Keratinocyte (primary cell): ENCODE results near the gene PARD3B. TPM values are rescaled to one million over a fixed set of nuclear protein-coding genes. Genes with fewer than 3 reads are reported as not detected.

Experiments
- DNase-seq: peaks from one replicate; pipeline ENCODE4 v3.0.0-alpha.2; 2011; ENCODE audit warnings: low read depth, missing footprints, low spot score
- FAIRE-seq: peaks from 2 replicates; lab custom pipeline; 2011; peaks lifted over from hg19 to GRCh38; lab: Jason Lieb, UNC
- H2AFZ ChIP-seq: 2 replicates; pipeline ENCODE4 v1.6.0; 2012; ENCODE audit warnings: low read length, control low read depth, inconsistent platforms; ENCODE audit not compliant: control insufficient read depth
- H3K27ac ChIP-seq: 2 replicates; pipeline ENCODE4 v1.5.1; 2011; ENCODE audit warnings: low read length; ENCODE audit not compliant: control insufficient read depth, insufficient read depth
- H3K27me3 ChIP-seq: 3 replicates; pipeline ENCODE4 v1.6.0; 2011; ENCODE audit warnings: low read length; ENCODE audit not compliant: control insufficient read depth, insufficient read depth; ENCODE audit errors: extremely low read depth
- H3K36me3 ChIP-seq, 2 experiments: 2 replicates in 1 of 2; 3 replicates in 1 of 2; pipeline ENCODE4 v1.5.1; 2011; ENCODE audit warnings: low read length in 2 of 2, mild to moderate bottlenecking in 1 of 2; ENCODE audit not compliant: control insufficient read depth in 2 of 2, insufficient read depth in 2 of 2; ENCODE audit errors: extremely low read depth in 1 of 2
- H3K4me1 ChIP-seq: 3 replicates; pipeline ENCODE4 v1.5.1; 2011; ENCODE audit warnings: low read length; ENCODE audit not compliant: control insufficient read depth, insufficient read depth; ENCODE audit errors: extremely low read depth
- H3K4me2 ChIP-seq: 3 replicates; pipeline ENCODE4 v1.6.0; 2011; ENCODE audit warnings: low read depth, low read length; ENCODE audit not compliant: control insufficient read depth, insufficient read depth; ENCODE audit errors: extremely low read depth
- H3K4me3 ChIP-seq, 3 experiments: fragments of 200-600 bp in 1 of 3; sonication (generic) in 1 of 3; 2 replicates in 2 of 3; 3 replicates in 1 of 3; pipeline ENCODE4 v1.5.1; 2011 to 2016; ENCODE audit warnings: low read length in 3 of 3, mild to moderate bottlenecking in 3 of 3, control low read depth in 2 of 3, inconsistent platforms in 1 of 3, low read depth in 1 of 3, mixed read lengths in 1 of 3, mixed run types in 1 of 3, moderate library complexity in 1 of 3; ENCODE audit not compliant: control insufficient read depth in 2 of 3, insufficient read depth in 2 of 3; ENCODE audit errors: extremely low read depth in 1 of 3
- H3K79me2 ChIP-seq: 2 replicates; pipeline ENCODE4 v1.6.0; 2012; ENCODE audit warnings: low read length; ENCODE audit not compliant: control insufficient read depth, insufficient read depth
- H3K9ac ChIP-seq: 3 replicates; pipeline ENCODE4 v1.6.0; 2011; ENCODE audit warnings: low read length; ENCODE audit not compliant: control insufficient read depth, insufficient read depth; ENCODE audit errors: extremely low read depth
- H3K9me1 ChIP-seq: 3 replicates; pipeline ENCODE4 v1.6.0; 2011; ENCODE audit warnings: low read length; ENCODE audit not compliant: control insufficient read depth, insufficient read depth; ENCODE audit errors: extremely low read depth
- H3K9me3 ChIP-seq: 2 replicates; pipeline ENCODE4 v1.5.1; 2012; ENCODE audit warnings: low read depth, low read length; ENCODE audit not compliant: control insufficient read depth
- H4K20me1 ChIP-seq: 3 replicates; pipeline ENCODE4 v1.6.0; 2011; ENCODE audit warnings: low read length; ENCODE audit not compliant: control insufficient read depth, insufficient read depth; ENCODE audit errors: extremely low read depth
- EZH2 ChIP-seq: IDR thresholded peaks from one replicate; pipeline ENCODE4 v1.6.1; 2012; ENCODE audit warnings: inconsistent platforms, mild to moderate bottlenecking, low read length, moderate library complexity
- dilution Hi-C: fragments of 300-500 bp; cut with MboI; formaldehyde crosslinking; loops from one replicate; pipeline ENCODE4 v1.7.0; 2020; ENCODE audit warnings: low sequenced_read_pairs; ENCODE audit not compliant: extremely low pct_ligation_motif_present
- polyA plus RNA-seq, 5 experiments: library from polyadenylated mRNA; depleted of rRNA in 3 of 5; stranded (reverse) in 3 of 5; stranded (forward) in 1 of 5; unstranded in 1 of 5; fragments of >200 nt; gene quantifications; 1 replicate in 1 of 5; 2 replicates in 3 of 5; 3 replicates in 1 of 5; pipeline versions ENCODE4 v1.2.1 to v1.2.3, GENCODE V29; 2011 to 2012; ENCODE audit warnings: missing spikeins in 2 of 5, low read depth in 1 of 5, low replicate concordance in 1 of 5
- TF ChIP-seq, protein P1 (sequence below), 3 experiments: IDR thresholded peaks in 1 of 3; conservative IDR thresholded peaks in 1 of 3; optimal IDR thresholded peaks in 1 of 3; 2 replicates in 2 of 3; 3 replicates in 1 of 3; pipeline versions ENCODE3 to v1.5.1; 2011; ENCODE audit warnings: low read length in 3 of 3, mild to moderate bottlenecking in 3 of 3, moderate library complexity in 2 of 3, control low read depth in 1 of 3, inconsistent platforms in 1 of 3; ENCODE audit not compliant: insufficient read depth in 2 of 3; ENCODE audit errors: extremely low read depth in 1 of 3

The PARD3B gene
- polyA plus RNA-seq, 1 donor (not counting 4 experiments of a cell fraction or from before 2014, with no cell fraction given), result 1.2 TPM

DNA sequence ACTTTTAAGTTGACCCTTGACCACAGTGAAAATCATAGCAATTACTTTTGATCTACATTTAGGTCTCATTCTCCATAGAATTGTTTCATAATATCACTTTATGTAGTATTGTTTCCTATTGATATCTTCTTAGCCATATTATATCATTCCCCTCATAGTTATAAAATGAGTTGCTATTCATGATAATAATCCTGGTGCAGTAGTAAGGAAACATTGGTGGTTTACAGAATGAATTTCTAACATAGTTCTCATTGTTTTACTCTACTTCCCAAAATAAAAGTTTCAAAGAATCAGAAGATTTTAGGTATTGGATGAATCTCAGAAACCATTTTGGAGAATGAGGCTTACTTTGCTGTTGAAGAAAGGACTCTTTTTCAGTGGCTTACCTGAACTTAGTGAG lies 246.0 kb downstream of the PARD3B start:
- Histone ChIP-seq H3K4me3 (no peak overlapping the region), H3K36me3 (no peaks in the 10 kb centered on the region), H3K79me2 (no peaks in the 10 kb centered on the region), H3K27me3 (no peaks in the 10 kb centered on the region), H3K4me1 (peaks cover 7% of the 10 kb centered on the region), H3K9me1 (no peaks in the 10 kb centered on the region), H2AFZ (no peak overlapping the region), H3K9ac (no peak overlapping the region), H3K9me3 (no peaks in the 10 kb centered on the region), H3K27ac (no peak overlapping the region), H4K20me1 (no peaks in the 10 kb centered on the region), H3K4me2 (no peak overlapping the region)
- FAIRE-seq (no peak), DNase-seq (no peak)
- dilution Hi-C loops, result no loop called here
- no peak for TF ChIP-seq EZH2
- TF ChIP-seq, protein P1, sequence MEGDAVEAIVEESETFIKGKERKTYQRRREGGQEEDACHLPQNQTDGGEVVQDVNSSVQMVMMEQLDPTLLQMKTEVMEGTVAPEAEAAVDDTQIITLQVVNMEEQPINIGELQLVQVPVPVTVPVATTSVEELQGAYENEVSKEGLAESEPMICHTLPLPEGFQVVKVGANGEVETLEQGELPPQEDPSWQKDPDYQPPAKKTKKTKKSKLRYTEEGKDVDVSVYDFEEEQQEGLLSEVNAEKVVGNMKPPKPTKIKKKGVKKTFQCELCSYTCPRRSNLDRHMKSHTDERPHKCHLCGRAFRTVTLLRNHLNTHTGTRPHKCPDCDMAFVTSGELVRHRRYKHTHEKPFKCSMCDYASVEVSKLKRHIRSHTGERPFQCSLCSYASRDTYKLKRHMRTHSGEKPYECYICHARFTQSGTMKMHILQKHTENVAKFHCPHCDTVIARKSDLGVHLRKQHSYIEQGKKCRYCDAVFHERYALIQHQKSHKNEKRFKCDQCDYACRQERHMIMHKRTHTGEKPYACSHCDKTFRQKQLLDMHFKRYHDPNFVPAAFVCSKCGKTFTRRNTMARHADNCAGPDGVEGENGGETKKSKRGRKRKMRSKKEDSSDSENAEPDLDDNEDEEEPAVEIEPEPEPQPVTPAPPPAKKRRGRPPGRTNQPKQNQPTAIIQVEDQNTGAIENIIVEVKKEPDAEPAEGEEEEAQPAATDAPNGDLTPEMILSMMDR (optimal IDR thresholded peaks at IDR 0.05 in 1 of 3, IDR thresholded peaks at IDR 0.05 in 1 of 3, conservative IDR thresholded peaks at IDR 0.05 in 1 of 3; ENCODE audit: extremely low read depth in 1 of 3, insufficient read depth in 2 of 3, low read length in 3 of 3), result no peak

DNA sequence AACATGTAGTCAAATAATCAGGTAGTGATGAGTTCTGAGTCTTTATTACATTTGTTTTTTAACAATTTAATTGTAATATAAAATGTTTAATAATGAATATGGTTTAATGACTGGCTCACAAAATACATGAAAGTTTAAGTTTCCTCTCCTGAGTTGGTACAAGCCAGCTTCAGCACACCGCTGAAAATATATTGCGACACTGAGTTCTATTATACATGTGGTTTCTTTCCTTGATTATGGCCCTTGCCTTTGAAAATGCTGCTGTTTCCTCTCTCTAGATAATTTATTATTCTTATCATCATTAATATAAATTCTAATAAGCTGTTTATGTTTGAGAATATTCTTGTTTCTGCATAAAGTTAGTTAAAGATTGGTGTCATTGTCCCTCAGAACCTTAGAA lies 249.3 kb downstream of the PARD3B start:
- Histone ChIP-seq H3K27ac (no peak overlapping the region), H3K9ac (no peak overlapping the region), H3K36me3 (no peaks in the 10 kb centered on the region), H3K4me3 (no peak overlapping the region), H2AFZ (no peak overlapping the region), H3K79me2 (no peaks in the 10 kb centered on the region), H3K9me3 (no peaks in the 10 kb centered on the region), H3K4me1 (peaks cover 7% of the 10 kb centered on the region), H3K4me2 (no peak overlapping the region), H4K20me1 (no peaks in the 10 kb centered on the region), H3K27me3 (no peaks in the 10 kb centered on the region), H3K9me1 (no peaks in the 10 kb centered on the region)
- dilution Hi-C loops, result no loop called here
- DNase-seq (no peak), FAIRE-seq (no peak)
- TF ChIP-seq, protein P1 (optimal IDR thresholded peaks at IDR 0.05 in 1 of 3, IDR thresholded peaks at IDR 0.05 in 1 of 3, conservative IDR thresholded peaks at IDR 0.05 in 1 of 3; ENCODE audit: extremely low read depth in 1 of 3, insufficient read depth in 2 of 3, low read length in 3 of 3), result no peak
- no peak for TF ChIP-seq EZH2
